ENCODE data around the gene ANKRD12.

The ANKRD12 gene

DNA sequence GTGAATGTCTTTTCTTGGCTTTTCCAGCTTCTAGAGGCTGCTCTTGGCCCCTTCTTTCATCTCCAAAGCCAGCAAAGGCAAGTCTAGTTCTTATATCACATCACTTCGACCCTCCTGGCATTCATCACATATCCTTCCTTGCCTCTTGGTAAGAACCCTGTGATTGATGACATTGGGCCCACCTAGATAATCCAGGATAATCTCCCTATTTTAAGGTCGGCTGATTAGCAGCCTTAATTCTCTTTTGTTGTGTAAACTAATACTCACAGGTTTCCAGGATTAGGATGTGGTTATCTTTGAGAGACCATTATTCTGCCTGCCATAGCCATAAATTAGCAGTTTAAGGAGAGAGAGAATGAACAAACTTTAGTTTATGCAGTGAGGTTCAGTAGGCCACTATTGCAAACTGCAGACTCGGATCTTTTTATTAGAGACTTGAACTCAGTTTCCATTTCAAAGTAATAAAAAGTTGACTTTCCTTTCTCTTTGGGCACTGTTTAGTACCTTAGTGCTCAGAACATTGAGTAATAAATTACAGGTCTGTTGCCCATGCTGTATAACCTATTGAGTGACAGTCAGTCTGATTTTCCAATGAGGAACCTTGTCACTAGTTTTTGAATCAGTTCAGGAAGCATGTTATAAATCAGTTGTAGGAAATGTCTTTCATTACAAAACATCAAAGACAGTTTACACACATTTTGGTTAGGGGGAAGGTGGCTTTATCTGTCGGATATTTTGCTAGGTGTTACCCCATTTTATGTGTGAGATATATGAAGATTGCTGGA lies 29.6 kb upstream of the ANKRD12 start:
- no peak for DNase-seq (ENCODE audit: low read depth)

DNA sequence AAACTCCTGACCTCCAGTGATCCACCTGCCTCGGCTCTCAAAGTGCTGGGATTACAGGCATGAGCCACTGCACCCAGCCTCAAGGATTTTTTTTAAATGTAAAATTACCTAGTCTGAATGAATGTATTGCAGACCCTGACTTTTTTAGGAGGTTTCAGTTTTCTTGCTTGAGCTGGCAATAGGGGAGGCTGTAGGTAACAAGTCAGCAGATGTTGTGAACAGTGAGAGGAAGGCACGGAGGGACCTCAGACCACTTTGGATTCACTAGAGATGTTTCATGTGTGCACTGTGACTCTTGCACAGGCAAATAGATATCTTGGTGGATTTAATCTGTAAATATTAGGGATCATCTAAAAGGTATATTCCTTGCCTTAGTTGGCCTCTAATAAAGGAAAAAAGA lies 27.7 kb upstream of the ANKRD12 start:
- DNase-seq (ENCODE audit: low read depth), result no peak

GRCh38 chr18:9109523-9109922 lies 27.1 kb upstream of the ANKRD12 start:
- DNase-seq (ENCODE audit: low read depth), result no peak

DNA sequence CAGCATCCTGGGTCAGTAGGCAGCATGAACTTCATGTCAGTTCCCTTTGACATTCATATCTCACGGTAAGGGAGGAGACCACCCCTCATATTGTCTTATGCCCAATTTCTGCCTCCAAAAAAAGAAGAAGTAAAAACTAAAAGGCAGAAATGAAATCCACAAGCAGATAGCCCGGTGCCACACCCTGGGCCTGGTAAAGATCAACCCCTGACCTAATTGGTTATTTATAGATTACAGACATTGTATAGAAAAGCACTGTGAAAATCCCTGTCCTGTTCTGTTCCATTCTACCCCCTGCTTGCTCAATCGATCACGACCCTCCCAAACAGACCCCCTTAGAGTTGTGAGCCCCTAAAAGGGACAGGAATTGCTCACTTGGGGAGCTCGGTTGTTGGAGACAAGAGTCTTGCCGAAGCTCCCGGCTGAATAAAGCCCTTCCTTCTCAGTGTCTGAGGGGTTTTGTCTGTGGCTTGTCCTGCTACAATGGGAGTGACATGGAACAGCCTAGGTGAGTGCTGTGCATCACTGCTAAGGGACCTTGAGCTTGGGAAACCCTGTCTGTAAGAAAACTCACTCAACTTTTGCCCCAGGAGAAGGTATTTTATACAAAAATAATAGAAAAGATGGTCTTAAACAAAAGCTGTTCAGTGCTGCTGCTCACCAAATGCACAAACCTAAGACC lies 23.0 kb upstream of the ANKRD12 start:
- DNase-seq (ENCODE audit: low read depth), result no peak

DNA sequence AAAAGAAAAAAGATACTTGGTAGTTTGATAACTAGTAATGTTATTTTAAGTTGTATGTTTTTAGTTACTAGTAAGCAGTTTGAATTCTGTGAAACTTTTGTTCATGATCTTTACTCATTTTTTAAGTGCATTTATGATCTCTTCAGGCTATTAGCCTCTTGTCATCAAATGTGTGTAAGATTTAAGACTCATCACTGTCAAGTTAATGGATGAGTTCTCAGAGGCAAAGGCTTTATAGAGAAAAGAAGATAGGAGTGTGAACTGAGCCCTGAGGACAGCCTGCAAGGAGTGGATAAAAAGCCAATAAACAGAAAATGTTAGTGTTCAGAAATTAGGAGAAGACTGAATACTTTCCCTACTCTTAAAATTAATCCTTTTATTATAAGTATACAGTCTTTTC lies 20.6 kb upstream of the ANKRD12 start:
- DNase-seq (ENCODE audit: low read depth), result no peak

- DNase-seq (ENCODE audit: low read depth), result no peak
Measured at GRCh38 chr18:9117980-9118841, 18.4 kb upstream of the ANKRD12 start.

- no peak for DNase-seq (ENCODE audit: low read depth)
Measured at GRCh38 chr18:9120796-9121195, 15.8 kb upstream of the ANKRD12 start.

GRCh38 chr18:9123520-9123919 lies 13.1 kb upstream of the ANKRD12 start:
- DNase-seq (ENCODE audit: low read depth), result no peak

DNA sequence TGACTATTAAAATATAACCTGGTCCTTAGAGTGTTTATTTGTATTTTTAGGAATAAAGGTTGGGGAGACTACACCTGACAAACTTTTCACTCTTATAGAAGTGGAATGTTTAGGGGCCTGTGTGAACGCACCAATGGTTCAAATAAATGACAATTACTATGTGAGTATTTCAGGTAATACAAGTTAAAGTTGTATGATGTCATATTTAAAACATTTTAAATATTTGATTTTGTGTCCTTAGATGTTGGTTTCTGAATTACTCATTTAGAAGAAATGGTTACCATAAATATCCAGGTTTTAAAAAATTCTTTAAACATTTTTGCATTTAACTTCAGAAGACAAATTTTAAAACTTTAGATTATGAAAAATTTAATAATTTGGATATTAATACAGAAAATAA lies 11.8 kb upstream of the ANKRD12 start:
- DNase-seq (ENCODE audit: low read depth), result no peak

DNA sequence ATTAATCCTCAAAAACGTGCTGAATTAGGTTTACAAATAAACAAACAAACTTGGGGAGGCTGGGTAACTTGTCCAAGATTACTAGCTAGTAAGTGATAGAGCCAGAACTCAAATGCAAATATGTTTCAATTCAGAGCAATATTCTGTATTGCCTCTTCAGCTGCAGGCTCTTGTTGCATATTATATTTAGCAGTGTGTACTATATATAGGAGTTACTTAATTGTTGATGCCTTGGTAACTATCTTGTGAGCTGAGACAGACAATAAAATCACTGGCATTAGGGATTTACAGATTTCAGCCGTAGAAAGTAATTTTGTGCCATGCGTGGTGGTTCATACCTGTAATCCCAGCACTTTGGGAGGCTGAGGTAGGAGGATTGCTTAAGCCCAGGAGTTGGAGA lies 10.2 kb upstream of the ANKRD12 start:
- DNase-seq (ENCODE audit: low read depth), result no peak

- DNase-seq (ENCODE audit: low read depth), result no peak
Measured at GRCh38 chr18:9130195-9130594, 6.4 kb upstream of the ANKRD12 start.

DNA sequence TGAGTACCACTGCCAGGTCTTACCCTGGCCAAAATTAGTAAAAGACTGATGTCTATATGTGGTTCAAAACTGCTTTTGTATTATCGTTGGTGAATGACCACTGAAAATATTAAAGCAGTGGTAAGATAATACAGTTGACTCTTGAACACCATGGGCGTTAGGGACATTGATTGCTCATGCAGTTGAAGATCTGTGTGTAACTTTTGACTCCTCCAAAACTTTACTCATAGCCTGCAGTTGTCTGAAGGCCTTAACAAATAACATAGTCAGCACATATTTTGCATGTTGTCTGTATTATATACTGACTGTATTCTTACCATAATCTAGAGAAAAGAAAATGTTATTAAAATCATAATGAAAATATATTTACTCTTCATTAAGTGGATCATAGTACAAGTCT lies 5.8 kb upstream of the ANKRD12 start:
- DNase-seq (ENCODE audit: low read depth), result no peak

DNA sequence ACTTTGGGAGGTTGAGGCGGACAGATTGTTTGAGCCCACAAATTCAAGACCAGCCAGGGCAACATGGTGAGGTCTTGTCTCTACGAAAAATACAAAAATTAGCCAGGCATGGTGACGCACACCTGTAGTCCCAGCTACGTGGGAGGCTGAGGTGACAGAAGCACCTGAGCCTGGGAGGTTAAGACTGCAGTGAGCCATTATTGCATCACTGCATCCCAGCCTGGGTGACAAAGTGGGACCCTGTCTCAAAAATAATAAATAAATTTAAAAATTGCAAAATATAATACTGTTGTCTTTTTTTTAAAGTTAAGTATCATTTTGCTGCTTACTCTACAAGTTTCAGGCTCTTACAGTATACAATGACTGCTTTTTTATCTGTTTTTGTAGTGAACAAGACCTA lies 4.0 kb upstream of the ANKRD12 start:
- DNase-seq (ENCODE audit: low read depth), result no peak

DNA sequence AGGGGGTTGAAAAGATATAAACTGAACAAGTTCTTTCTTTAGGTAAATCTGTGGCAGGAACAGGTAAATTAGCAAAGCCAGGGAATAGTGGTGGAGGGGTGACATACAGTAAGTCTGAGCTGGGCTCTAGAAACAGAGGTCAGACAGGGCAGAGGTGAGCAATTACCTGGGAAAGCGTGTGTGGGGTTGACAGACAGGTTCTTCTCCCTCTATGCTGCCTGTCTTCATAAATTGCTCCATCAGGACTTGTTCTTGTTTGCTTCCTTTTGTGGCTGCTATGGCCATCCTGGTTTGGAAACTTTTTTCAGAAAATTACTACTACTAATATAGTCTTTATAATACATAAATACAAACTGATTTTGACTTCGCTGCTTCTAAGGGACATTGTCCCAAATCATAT lies 3.4 kb upstream of the ANKRD12 start:
- DNase-seq (ENCODE audit: low read depth), result no peak

GRCh38 chr18:9135081-9135911 lies 1.3 kb upstream of the ANKRD12 start:
- no peak for DNase-seq (ENCODE audit: low read depth)

GRCh38 chr18:9135912-9136314 lies 668 bp upstream of the ANKRD12 start:
- DNase-seq (ENCODE audit: low read depth), result no peak

DNA sequence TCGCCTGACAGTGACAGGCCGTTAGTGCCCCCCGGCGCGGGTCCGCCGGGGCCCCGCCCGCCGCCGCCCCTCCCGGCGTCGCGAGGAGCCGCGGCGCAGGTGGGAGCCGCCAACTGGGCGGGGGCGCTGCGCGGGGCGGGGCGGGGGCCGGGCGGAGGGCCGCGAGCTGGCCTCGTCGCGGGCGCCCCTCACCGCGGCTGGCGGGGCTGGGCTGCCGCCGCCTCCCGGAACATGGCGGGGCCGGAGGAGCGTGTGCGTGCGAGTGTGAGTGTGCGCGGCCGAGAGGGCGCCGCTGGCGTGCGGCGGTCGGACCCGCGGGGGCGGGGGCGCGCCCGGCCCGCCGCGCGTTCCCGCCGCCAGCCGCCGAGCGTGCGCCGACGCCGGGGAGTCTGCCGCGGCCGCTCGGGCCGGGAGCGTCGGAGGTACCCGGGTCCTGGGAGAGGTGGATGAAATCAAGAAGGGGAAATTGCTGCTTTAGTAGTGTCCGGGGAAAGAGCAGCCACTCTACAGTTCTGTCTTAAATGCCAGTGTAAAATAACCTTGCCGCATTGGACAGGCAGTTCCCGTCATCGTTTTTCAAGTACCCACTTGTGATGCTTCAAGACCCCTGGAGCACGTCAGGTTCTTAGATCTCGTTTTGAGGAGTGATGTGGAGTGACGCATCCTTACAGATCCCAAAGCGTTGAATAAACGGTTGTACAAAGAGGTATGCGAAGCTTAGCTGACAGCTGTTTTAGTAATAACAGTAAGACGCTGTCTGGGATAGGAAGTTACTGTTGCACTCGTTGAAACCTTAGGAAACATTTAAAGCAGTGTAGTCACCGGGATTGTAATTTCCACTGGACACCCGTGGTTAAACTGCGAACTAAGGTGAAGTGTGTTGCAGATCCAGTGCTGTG lies 836 bp downstream of the ANKRD12 start:
- peak; percentile 68 for DNase-seq (ENCODE audit: low read depth)

GRCh38 chr18:9139400-9140039 lies 2.9 kb downstream of the ANKRD12 start:
- DNase-seq (ENCODE audit: low read depth), result no peak

DNA sequence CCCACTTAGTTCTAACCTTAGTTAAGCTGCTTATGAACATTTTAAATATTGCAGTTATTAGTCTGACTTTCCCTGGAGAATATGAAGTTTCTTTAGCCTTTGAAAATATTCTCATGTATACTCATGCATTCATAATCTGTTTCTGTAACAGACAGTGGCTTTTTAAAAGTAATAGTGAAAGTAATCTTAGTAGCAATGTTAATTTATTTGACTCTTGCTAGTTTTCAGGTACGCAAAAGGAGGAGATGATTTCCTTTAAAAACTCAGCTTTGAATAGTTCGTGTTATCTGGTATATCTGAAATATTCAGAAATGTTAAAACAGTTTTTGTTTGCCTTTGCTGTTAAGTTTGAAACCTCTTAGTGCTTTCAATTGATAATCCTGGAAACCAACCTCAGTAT lies 3.8 kb downstream of the ANKRD12 start:
- no peak for DNase-seq (ENCODE audit: low read depth)

- no peak for DNase-seq (ENCODE audit: low read depth)
Measured at GRCh38 chr18:9140984-9141383, 4.4 kb downstream of the ANKRD12 start.

Measured in T-helper 22 cell (primary cell).